HepG2 (cell line): ENCODE data around the gene ASTN2. TPM values are rescaled to one million over a fixed set of nuclear protein-coding genes. Genes with fewer than 3 reads are reported as not detected.

Experiments used
- ARID3A ChIP-seq: IDR thresholded peaks from 2 replicates; pipeline ENCODE4 v1.6.1; 2012; ENCODE audit warnings: low read depth, low read length, improper control_type of control experiment
- DMTF1 ChIP-seq: sonication (generic); formaldehyde crosslinking; IDR thresholded peaks from 2 replicates; pipeline ENCODE4 v1.4.0; 2020; ENCODE audit warnings: mild to moderate bottlenecking, missing genetic modification reagents
- DRAP1 ChIP-seq: IDR thresholded peaks from 2 replicates; pipeline ENCODE4 v1.6.1; 2016; ENCODE audit warnings: missing genetic modification reagents, missing compliant biosample characterization
- ELF1 ChIP-seq: sonication (generic); formaldehyde crosslinking; IDR thresholded peaks from 2 replicates; pipeline ENCODE4 v1.4.0; 2020; ENCODE audit warnings: missing genetic modification reagents
- GATA4 ChIP-seq: sonication (generic); IDR thresholded peaks from 2 replicates; pipeline ENCODE4 v1.6.1; 2016; ENCODE audit warnings: antibody characterized with exemption, low read depth, borderline replicate concordance
- HDAC2 ChIP-seq: sonication (generic); formaldehyde crosslinking; IDR thresholded peaks from 2 replicates; pipeline ENCODE4 v1.4.0; 2020; ENCODE audit warnings: missing genetic modification reagents
- HES4 ChIP-seq: sonication (generic); formaldehyde crosslinking; IDR thresholded peaks from 2 replicates; pipeline ENCODE4 v1.9.0; 2021; ENCODE audit warnings: mild to moderate bottlenecking, missing genetic modification reagents, borderline replicate concordance
- MTA1 ChIP-seq: sonication (generic); formaldehyde crosslinking; IDR thresholded peaks from 2 replicates; pipeline ENCODE4 v1.4.0; 2020; ENCODE audit warnings: missing genetic modification reagents, mild to moderate bottlenecking, borderline replicate concordance
- NCOA2 ChIP-seq: sonication (generic); formaldehyde crosslinking; IDR thresholded peaks from 2 replicates; pipeline ENCODE4 v1.8.0; 2022; ENCODE audit warnings: inconsistent platforms
- NFKB2 ChIP-seq: sonication (generic); formaldehyde crosslinking; IDR thresholded peaks from 2 replicates; pipeline ENCODE4 v1.4.0; 2020; ENCODE audit warnings: missing genetic modification reagents, borderline replicate concordance
- PHF8 ChIP-seq: sonication (generic); formaldehyde crosslinking; IDR thresholded peaks from 2 replicates; pipeline ENCODE4 v1.5.0; 2020; ENCODE audit warnings: missing genetic modification reagents
- RNF2 ChIP-seq: fragments of 450-650 bp; conservative IDR thresholded peaks from 2 replicates; pipeline ENCODE4 v1.6.1; 2016; ENCODE audit warnings: low read depth
- SAFB2 ChIP-seq: sonication (generic); formaldehyde crosslinking; IDR thresholded peaks from 2 replicates; pipeline ENCODE4 v1.5.1; 2020; ENCODE audit warnings: missing genetic modification reagents, low read depth, mild to moderate bottlenecking, borderline replicate concordance
- SMAD3 ChIP-seq: sonication (generic); formaldehyde crosslinking; IDR thresholded peaks from 2 replicates; pipeline ENCODE4 v1.4.0; 2020; ENCODE audit warnings: missing genetic modification reagents
- STAG1 ChIP-seq: sonication (generic); formaldehyde crosslinking; IDR thresholded peaks from 2 replicates; pipeline ENCODE4 v1.4.0; 2020; ENCODE audit warnings: missing genetic modification reagents
- YEATS2 ChIP-seq: sonication (generic); formaldehyde crosslinking; IDR thresholded peaks from 2 replicates; pipeline ENCODE4 v1.4.0; 2020; ENCODE audit warnings: missing genetic modification reagents, borderline replicate concordance
- ZKSCAN8 ChIP-seq: IDR thresholded peaks from 2 replicates; pipeline ENCODE4 v1.6.1; 2016; ENCODE audit warnings: borderline replicate concordance, missing genetic modification reagents, missing compliant biosample characterization
- ZNF10 ChIP-seq: sonication (generic); formaldehyde crosslinking; IDR thresholded peaks from 2 replicates; pipeline ENCODE4 v1.4.0; 2020; ENCODE audit warnings: mild to moderate bottlenecking, low read depth, missing genetic modification reagents, borderline replicate concordance
- ZNF441 ChIP-seq: sonication (generic); formaldehyde crosslinking; IDR thresholded peaks from 2 replicates; pipeline ENCODE4 v1.7.0; 2021; ENCODE audit warnings: missing genetic modification reagents, borderline replicate concordance
- ZNF709 ChIP-seq: sonication (generic); formaldehyde crosslinking; IDR thresholded peaks from 2 replicates; pipeline ENCODE4 v1.5.0; 2020; ENCODE audit warnings: mild to moderate bottlenecking, missing genetic modification reagents
- ZNF777 ChIP-seq: sonication (generic); formaldehyde crosslinking; IDR thresholded peaks from 2 replicates; pipeline ENCODE4 v1.4.0; 2020; ENCODE audit warnings: missing genetic modification reagents
- ZNF790 ChIP-seq: sonication (generic); formaldehyde crosslinking; IDR thresholded peaks from 2 replicates; pipeline ENCODE4 v1.8.0; 2022; ENCODE audit warnings: missing genetic modification reagents, mild to moderate bottlenecking, borderline replicate concordance
- polyA plus RNA-seq, 8 experiments: library from polyadenylated mRNA; depleted of rRNA in 3 of 8; stranded (reverse) in 7 of 8; unstranded in 1 of 8; fragments of >200 nt; fragmentation: Illumina TruSeq in 4 of 8; extraction: Trizol in 4 of 8; gene quantifications; 2 replicates each; pipeline versions ENCODE4 v1.2.1 to v1.2.3, GENCODE V29; 2011 to 2016; ENCODE audit warnings: low read depth in 4 of 8, missing spikeins in 1 of 8, mixed read lengths in 1 of 8; ENCODE audit not compliant: insufficient read depth in 1 of 8
- total RNA-seq, 5 experiments: library from RNA; depleted of rRNA; stranded (reverse); fragments of >200 nt; fragmentation: Illumina TruSeq; extraction: Trizol; gene quantifications; 2 replicates each; pipeline ENCODE4 v1.2.3, GENCODE V29; 2016; ENCODE audit warnings: low read depth in 1 of 5
- TF ChIP-seq, protein P1 (sequence below): sonication (generic); formaldehyde crosslinking; IDR thresholded peaks from 2 replicates; pipeline ENCODE4 v1.5.1; 2020; ENCODE audit warnings: mild to moderate bottlenecking, missing genetic modification reagents, moderate library complexity
- TF ChIP-seq, protein P2 (sequence below): IDR thresholded peaks from 2 replicates; pipeline ENCODE4 v1.6.1; 2016; ENCODE audit warnings: mild to moderate bottlenecking, missing biosample characterization, missing genetic modification reagents

The ASTN2 gene
- total and polyA plus RNA-seq, 2 of the 13 experiments (the other 11 are each of a cell fraction or from before 2014, with no cell fraction given) = 5.2 to 13.5 TPM

DNA sequence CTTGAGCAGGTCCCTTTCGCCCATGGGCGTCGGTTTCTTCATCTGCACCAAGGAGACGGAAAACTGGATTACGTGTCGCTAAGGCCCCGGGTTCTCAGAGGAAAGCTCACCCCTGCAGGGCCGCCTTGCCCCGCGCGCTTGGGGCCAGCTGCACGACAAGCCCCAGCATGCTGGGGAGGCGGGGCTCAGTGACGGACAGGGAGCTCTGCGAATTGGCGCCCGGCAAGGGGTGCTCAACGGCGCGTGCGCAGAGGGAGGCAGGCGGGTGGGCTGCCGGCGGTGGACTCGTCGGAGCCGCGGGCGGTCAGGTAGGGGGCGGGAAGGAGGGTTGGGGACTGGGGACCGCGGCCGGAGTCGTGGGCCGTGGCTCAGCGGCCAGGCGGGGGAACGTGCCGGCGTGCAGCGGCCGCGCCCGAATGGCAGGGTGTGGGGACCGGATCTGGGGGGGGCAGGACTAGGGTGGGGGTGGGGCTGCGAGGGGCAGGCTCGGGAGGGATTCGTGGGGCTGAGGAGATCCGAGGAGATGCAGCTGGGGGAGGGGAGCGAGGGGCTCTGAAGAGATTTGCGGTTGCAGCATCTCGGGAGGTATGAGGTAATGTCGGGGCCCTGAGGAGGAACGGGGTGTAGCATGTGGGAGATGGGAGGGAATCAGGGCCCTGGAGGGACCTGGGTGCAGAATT, 727.6 kb downstream of the ASTN2 start, which contains the start of gene TRIM32 (continued):
- TF ChIP-seq ARID3A (no peak), NFKB2 (CRISPR knock-in tag) (peak; percentile 59; the same call in 1 of the 2 replicates), NCOA2 (CRISPR knock-in tag) (0 out of 2 replicates have a peak, but pooled peaks have one; percentile 26), STAG1 (CRISPR knock-in tag) (no peak), RNF2 (peak; percentile 36; the same call in 1 of the 2 replicates), ZNF709 (CRISPR knock-in tag) (0 out of 2 replicates have a peak, but pooled peaks have one; percentile 81), GATA4 (peak; percentile 70; the same call in 1 of the 2 replicates), HES4 (CRISPR knock-in tag) (peak; percentile 78; the same call in 1 of the 2 replicates), HDAC2 (CRISPR knock-in tag) (no peak), SAFB2 (0 out of 2 replicates have a peak, but pooled peaks have one; percentile 31), ZNF777 (CRISPR knock-in tag) (no peak), ELF1 (CRISPR knock-in tag) (no peak), ZNF790 (CRISPR knock-in tag) (0 out of 2 replicates have a peak, but pooled peaks have one; percentile 42), DRAP1 (CRISPR knock-in tag) (peak; percentile 70; the same call in 1 of the 2 replicates), YEATS2 (CRISPR knock-in tag) (peak; percentile 59; the same call in 1 of the 2 replicates), PHF8 (CRISPR knock-in tag) (peak; percentile 84), ZNF441 (CRISPR knock-in tag) (peak; percentile 40; the same call in 1 of the 2 replicates), DMTF1 (0 out of 2 replicates have a peak, but pooled peaks have one; percentile 64), SMAD3 (CRISPR knock-in tag) (0 out of 2 replicates have a peak, but pooled peaks have one; percentile 22), ZNF10 (no peak), ZKSCAN8 (0 out of 2 replicates have a peak, but pooled peaks have one; percentile 19), MTA1 (CRISPR knock-in tag) (0 out of 2 replicates have a peak, but pooled peaks have one; percentile 39)
- TF ChIP-seq, protein P1, sequence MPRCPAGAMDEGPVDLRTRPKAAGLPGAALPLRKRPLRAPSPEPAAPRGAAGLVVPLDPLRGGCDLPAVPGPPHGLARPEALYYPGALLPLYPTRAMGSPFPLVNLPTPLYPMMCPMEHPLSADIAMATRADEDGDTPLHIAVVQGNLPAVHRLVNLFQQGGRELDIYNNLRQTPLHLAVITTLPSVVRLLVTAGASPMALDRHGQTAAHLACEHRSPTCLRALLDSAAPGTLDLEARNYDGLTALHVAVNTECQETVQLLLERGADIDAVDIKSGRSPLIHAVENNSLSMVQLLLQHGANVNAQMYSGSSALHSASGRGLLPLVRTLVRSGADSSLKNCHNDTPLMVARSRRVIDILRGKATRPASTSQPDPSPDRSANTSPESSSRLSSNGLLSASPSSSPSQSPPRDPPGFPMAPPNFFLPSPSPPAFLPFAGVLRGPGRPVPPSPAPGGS = peak; percentile 76
- TF ChIP-seq, protein P2, sequence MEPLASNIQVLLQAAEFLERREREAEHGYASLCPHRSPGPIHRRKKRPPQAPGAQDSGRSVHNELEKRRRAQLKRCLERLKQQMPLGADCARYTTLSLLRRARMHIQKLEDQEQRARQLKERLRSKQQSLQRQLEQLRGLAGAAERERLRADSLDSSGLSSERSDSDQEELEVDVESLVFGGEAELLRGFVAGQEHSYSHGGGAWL = peak; percentile 57; the same call in 1 of the 2 replicates
